ENCODE results near the gene VCPKMT. TPM values are rescaled to one million over a fixed set of nuclear protein-coding genes. Genes with fewer than 3 reads are reported as not detected.

VCPKMT gene
- 7.7 to 9.2 TPM (median 8.5 TPM) in 5 replicates for total RNA-seq (2022; extraction: Qiagen RNA extraction)

GRCh38 chr14:50116181-50116956 is at the start of gene VCPKMT:
Gene VCPKMT (minus strand): TSS chr14:50116572. CDS start chr14:50116552, 20 bp downstream.

Other genes starting within 250 kb of the VCPKMT start
- gene ARF6, start 223.5 kb downstream of the VCPKMT start, total RNA-seq (2022; extraction: Qiagen RNA extraction), result 84.6 to 96.5 TPM (median 93.0 TPM) in 5 replicates
- gene SOS2, start 115.0 kb upstream of the VCPKMT start, total RNA-seq (2022; extraction: Qiagen RNA extraction), result 8.3 to 13.9 TPM (median 12.0 TPM) in 5 replicates
- 8.5 to 12.0 TPM (median 9.9 TPM) in 5 replicates for gene L2HGDH, start 195.7 kb upstream of the VCPKMT start, total RNA-seq (2022; extraction: Qiagen RNA extraction)
- gene DMAC2L, start 195.8 kb upstream of the VCPKMT start, total RNA-seq (2022; extraction: Qiagen RNA extraction), result 10.7 to 13.9 TPM (median 12.7 TPM) in 5 replicates

Measured in A549 treated with AZD2906 at 1 μM for 4 hours (cell line).